Esophagus muscularis mucosa (tissue), 4 donors: Measurements from ENCODE around the gene ORM1. TPM values are rescaled to one million over a fixed set of nuclear protein-coding genes. Genes with fewer than 3 reads are reported as not detected.

Experiments
- DNase-seq: peaks from one replicate; pipeline ENCODE4 v3.0.0-alpha.2; 2017; ENCODE audit errors: extremely low spot score
- H3K27ac ChIP-seq, 4 donors: fragments of 200-600 bp; sonication (generic); replicated peaks in 1 of 4; 1 replicate in 3 of 4; 2 replicates in 1 of 4; pipeline ENCODE4 v1.5.1; 2016 to 2019; ENCODE audit warnings: mild to moderate bottlenecking in 1 of 4
- H3K27me3 ChIP-seq, 4 donors: fragments of 200-600 bp; sonication (generic); one replicate each; pipeline versions ENCODE4 v1.5.1 to v1.6.0; 2016 to 2019
- H3K36me3 ChIP-seq, 4 donors: fragments of 200-600 bp; sonication (generic); one replicate each; pipeline ENCODE4 v1.5.1; 2016 to 2019
- H3K4me1 ChIP-seq, 4 donors: fragments of 200-600 bp; sonication (generic); one replicate each; pipeline ENCODE4 v1.5.1; 2016 to 2019
- H3K4me3 ChIP-seq, 4 donors: fragments of 200-600 bp; sonication (generic); 1 replicate in 2 of 4; 2 replicates in 2 of 4; pipeline ENCODE4 v1.5.1; 2016 to 2019; ENCODE audit warnings: mild to moderate bottlenecking in 4 of 4, moderate library complexity in 1 of 4
- H3K9me3 ChIP-seq, 4 donors: fragments of 200-600 bp; sonication (generic); 1 replicate in 3 of 4; 2 replicates in 1 of 4; pipeline ENCODE4 v1.5.1; 2016 to 2019
- EP300 ChIP-seq: sonication (generic); formaldehyde crosslinking; IDR thresholded peaks from one replicate; pipeline ENCODE4 v1.6.1; 2017; ENCODE audit warnings: antibody characterized with exemption
- POLR2A ChIP-seq: fragments of 450-650 bp; IDR thresholded peaks from one replicate; pipeline ENCODE4 v1.6.1; 2017; ENCODE audit warnings: antibody characterized with exemption, moderate library complexity, mild to moderate bottlenecking, low read depth
- POLR2AphosphoS5 ChIP-seq, 2 donors: sonication (generic); formaldehyde crosslinking; IDR thresholded peaks; one replicate each; pipeline ENCODE4 v1.6.1; 2017; ENCODE audit warnings: antibody characterized with exemption in 2 of 2
- WGBS: methylation state at CpG from one replicate; pipeline ENCODE4 v1.1.5; 2018; 5-methylcytosine and 5-hydroxymethylcytosine counted together
- intact Hi-C: fragments of 100-400 bp; cut with DNase I; formaldehyde crosslinking; loops from one replicate; pipeline ENCODE4 v1.15.1; 2023
- total RNA-seq, 4 donors: library from RNA; depleted of rRNA; stranded (reverse); fragments of >200 nt; gene quantifications; one replicate each; pipeline versions ENCODE4 v1.1.0 to v1.2.1, GENCODE V29; 2016
- TF ChIP-seq, protein P1 (sequence below), 3 experiments: fragments of 200-600 bp in 2 of 3; fragments of 450-650 bp in 1 of 3; sonication (generic) in 2 of 3; IDR thresholded peaks; one replicate each; pipeline ENCODE4 v1.5.1; 2017 to 2019; ENCODE audit warnings: antibody characterized with exemption in 3 of 3, mild to moderate bottlenecking in 2 of 3, moderate library complexity in 1 of 3

Gene ORM1
- total RNA-seq, 4 donors from 2014 or later, result 1.3 TPM; not detected in 3

DNA sequence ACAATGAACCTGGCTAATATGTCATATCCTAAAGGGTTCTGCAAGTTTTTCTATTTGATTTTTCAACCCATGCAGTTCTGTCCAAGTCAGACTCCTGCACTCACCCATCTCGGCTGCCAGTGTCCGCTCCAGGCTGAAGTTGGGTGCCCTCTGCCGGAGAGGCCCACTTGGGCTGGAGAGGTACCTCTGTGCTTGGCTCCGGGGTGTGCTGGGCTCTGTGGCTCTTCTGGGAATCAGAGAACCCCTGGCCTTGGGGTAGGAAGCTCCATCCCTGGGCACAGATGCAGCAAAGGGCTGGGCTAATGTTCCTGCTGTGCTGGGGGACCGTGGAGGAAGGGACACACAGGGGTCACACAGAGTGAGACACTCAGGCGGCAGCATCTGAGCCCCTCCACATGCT lies 32.9 kb downstream of the ORM1 start:
- TF ChIP-seq EP300 (no peak), POLR2AphosphoS5 (IDR thresholded peaks at IDR 0.05) (no peak), POLR2A (no peak)
- TF ChIP-seq, protein P1, sequence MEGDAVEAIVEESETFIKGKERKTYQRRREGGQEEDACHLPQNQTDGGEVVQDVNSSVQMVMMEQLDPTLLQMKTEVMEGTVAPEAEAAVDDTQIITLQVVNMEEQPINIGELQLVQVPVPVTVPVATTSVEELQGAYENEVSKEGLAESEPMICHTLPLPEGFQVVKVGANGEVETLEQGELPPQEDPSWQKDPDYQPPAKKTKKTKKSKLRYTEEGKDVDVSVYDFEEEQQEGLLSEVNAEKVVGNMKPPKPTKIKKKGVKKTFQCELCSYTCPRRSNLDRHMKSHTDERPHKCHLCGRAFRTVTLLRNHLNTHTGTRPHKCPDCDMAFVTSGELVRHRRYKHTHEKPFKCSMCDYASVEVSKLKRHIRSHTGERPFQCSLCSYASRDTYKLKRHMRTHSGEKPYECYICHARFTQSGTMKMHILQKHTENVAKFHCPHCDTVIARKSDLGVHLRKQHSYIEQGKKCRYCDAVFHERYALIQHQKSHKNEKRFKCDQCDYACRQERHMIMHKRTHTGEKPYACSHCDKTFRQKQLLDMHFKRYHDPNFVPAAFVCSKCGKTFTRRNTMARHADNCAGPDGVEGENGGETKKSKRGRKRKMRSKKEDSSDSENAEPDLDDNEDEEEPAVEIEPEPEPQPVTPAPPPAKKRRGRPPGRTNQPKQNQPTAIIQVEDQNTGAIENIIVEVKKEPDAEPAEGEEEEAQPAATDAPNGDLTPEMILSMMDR (IDR thresholded peaks at IDR 0.05), result no peak
- whole genome bisulfite sequencing, result 93% methylated on average over 3 of the region's 6 CpGs
- DNase-seq, result no peak

DNA sequence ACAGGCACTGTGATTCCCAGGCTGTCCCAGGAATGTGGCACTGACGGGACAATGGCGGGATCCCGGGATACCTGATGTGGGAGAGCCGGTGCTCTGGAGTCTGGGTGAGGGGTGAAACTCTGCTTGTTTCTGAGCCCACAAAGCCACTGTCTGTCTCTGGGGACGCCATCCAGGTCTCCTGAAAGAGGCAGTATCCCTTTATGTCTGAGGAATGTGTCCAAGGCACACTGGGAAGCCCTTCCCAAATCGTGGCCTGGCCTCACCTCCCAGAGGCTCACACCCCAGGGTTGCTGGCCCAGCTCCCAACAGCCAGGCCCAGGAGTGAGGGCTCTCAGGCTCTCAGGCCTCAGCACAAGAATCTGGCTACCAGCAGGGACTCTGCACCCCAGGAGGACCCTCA lies 33.9 kb downstream of the ORM1 start:
- no peak overlapping the region for H3K4me3 ChIP-seq
- no peak for DNase-seq
- H3K36me3 ChIP-seq, result peaks cover 68 to 97% (median 79%) of the 10 kb centered on the region in 4 donors
- H3K4me1 ChIP-seq, result peaks cover 0 to 9% (median 0%) of the 10 kb centered on the region in 4 donors
- TF ChIP-seq POLR2A (no peak), POLR2AphosphoS5 (IDR thresholded peaks at IDR 0.05) (no peak), EP300 (no peak)
- TF ChIP-seq, protein P1 (IDR thresholded peaks at IDR 0.05), result no peak
- no peak overlapping the region for H3K27ac ChIP-seq
- no peaks in the 10 kb centered on the region for H3K27me3 ChIP-seq
- intact Hi-C loops, result no loop called here
- H3K9me3 ChIP-seq, result no peaks in the 10 kb centered on the region
- 100% methylated on average over 3 of the region's 6 CpGs for WGBS

More for the DNA sequence above, 32.9 kb downstream of the ORM1 start:
- H3K36me3 ChIP-seq, result peaks cover 59 to 97% (median 78%) of the 10 kb centered on the region in 4 donors
- no peak overlapping the region for H3K4me3 ChIP-seq
- intact Hi-C loops, result no loop called here
- H3K4me1 ChIP-seq, result peaks cover 0 to 16% (median 0%) of the 10 kb centered on the region in 4 donors
- no peaks in the 10 kb centered on the region for H3K9me3 ChIP-seq
- H3K27me3 ChIP-seq, result no peaks in the 10 kb centered on the region
- no peak overlapping the region for H3K27ac ChIP-seq

DNA sequence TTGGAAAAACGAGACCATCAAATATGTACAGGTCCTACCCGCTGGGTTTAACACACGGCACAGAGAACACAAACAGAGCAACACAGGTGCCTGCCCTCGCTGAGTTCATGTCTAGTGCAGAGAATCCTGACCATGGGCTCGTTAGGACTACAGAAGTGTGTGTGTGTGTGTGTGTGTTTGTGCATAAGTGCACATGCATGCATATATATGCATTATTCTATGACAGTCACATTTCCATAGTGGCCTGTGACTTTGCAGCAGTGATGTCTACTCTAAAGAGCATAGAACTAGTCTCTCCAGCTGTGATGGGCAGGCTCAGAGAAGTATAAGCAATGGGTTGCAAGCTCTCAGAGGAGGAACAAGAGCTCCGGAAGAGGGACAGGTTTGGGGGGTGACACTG lies 34.5 kb downstream of the ORM1 start:
- intact Hi-C loops, result no loop called here
- WGBS, result 87% methylated on average over 6 of the region's 6 CpGs
- Histone ChIP-seq H3K4me3 (no peak overlapping the region), H3K27ac (no peak overlapping the region), H3K27me3 (no peaks in the 10 kb centered on the region), H3K9me3 (no peaks in the 10 kb centered on the region), H3K4me1 (peaks cover 0 to 3% (median 0%) of the 10 kb centered on the region in 4 donors), H3K36me3 (peaks cover 73 to 97% (median 84%) of the 10 kb centered on the region in 4 donors)
- TF ChIP-seq POLR2AphosphoS5 (IDR thresholded peaks at IDR 0.05) (no peak), POLR2A (no peak), EP300 (no peak)
- no peak for DNase-seq

DNA sequence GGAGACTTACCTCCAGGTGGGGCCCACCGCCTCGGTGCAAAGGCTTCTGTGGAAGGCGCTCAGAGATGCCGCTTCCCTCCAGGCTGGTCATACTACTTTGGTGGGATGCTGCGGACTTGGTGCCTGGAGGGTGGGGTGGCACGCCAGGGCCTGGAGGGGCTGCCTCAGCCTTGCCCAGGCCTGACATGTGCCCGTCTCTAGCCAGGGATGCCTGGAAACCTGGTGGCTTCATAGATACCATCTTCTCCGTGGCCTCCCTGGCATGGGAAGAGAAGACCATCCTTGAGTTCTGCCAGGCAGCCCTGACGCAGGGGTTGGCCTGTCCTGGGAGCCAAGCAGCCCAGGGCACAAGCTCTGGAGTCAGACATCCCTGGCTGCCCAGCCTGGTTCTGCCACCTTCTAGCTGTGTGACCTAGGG lies 35.0 kb downstream of the ORM1 start:
- TF ChIP-seq, protein P1 (IDR thresholded peaks at IDR 0.05), result no peak
- no peak for TF ChIP-seq EP300
- TF ChIP-seq POLR2AphosphoS5 (IDR thresholded peaks at IDR 0.05), result no peak
- no peak for TF ChIP-seq POLR2A
- Histone ChIP-seq H3K36me3 (peaks cover 76 to 97% (median 86%) of the 10 kb centered on the region in 4 donors), H3K27me3 (no peaks in the 10 kb centered on the region), H3K4me1 (no peaks in the 10 kb centered on the region), H3K9me3 (no peaks in the 10 kb centered on the region), H3K4me3 (no peak overlapping the region), H3K27ac (no peak overlapping the region)
- intact Hi-C loops, result no loop called here
- DNase-seq, result no peak
- WGBS, result 95% methylated on average over 3 of the region's 9 CpGs

DNA sequence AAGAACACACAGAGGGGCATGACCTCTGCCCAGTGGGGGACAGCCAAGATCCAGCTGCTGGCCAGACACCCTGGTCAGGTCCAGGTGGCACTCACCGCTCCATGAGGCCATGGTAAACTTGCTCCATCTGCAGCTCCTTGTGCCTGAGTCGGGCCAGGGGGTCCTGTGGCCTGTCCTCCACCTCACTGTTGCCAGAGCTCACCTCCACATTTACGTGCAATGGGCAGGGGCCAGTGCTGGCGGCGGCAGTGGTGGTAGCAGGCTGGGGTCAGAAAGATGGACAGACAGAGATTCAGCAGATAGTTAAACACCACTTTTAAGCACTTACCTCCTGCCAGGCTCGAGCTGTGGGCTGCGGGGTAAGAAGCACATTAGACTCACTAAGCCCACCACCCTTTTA lies 36.9 kb downstream of the ORM1 start:
- H3K36me3 ChIP-seq, result peaks cover 64 to 100% (median 95%) of the 10 kb centered on the region in 4 donors
- WGBS, result 87% methylated on average over 4 of the region's 7 CpGs
- intact Hi-C loops, result no loop called here
- H3K27me3 ChIP-seq, result no peaks in the 10 kb centered on the region
- peaks cover 0 to 5% (median 1%) of the 10 kb centered on the region in 4 donors for H3K4me1 ChIP-seq
- no peak overlapping the region for H3K4me3 ChIP-seq
- DNase-seq, result no peak
- TF ChIP-seq EP300 (no peak), POLR2A (no peak), POLR2AphosphoS5 (IDR thresholded peaks at IDR 0.05) (no peak)
- TF ChIP-seq, protein P1 (IDR thresholded peaks at IDR 0.05), result no peak
- no peak overlapping the region for H3K27ac ChIP-seq
- H3K9me3 ChIP-seq, result no peaks in the 10 kb centered on the region
